HEK293 (cell line): Measurements from ENCODE around the gene BICC1.

ENCODE experiments used
- CTCF ChIA-PET: fragments of 350-600 bp; formaldehyde crosslinking; extraction: SDS; loops from one replicate; lab custom pipeline; 2021; ENCODE audit warnings: antibody characterized with exemption; lab: Yijun Ruan, JAX
- POLR2A ChIA-PET: fragments of 300-600 bp; formaldehyde crosslinking; extraction: SDS; loops from one replicate; lab custom pipeline; 2020; ENCODE audit warnings: antibody characterized with exemption, inconsistent platforms; lab: Yijun Ruan, JAX
- H3K27ac ChIP-seq: fragments of 200-500 bp; sonication (Bioruptor generic); 2 replicates; pipeline ENCODE4 v1.5.1; 2014; ENCODE audit warnings: low read depth, low read length, control low read depth, inconsistent platforms; ENCODE audit errors: extremely low read depth
- H3K36me3 ChIP-seq, 2 experiments: fragments of 200-500 bp in 1 of 2; sonication (Bioruptor generic) in 1 of 2; 1 replicate in 1 of 2; 2 replicates in 1 of 2; pipeline ENCODE4 v1.5.1; 2014 to 2017; ENCODE audit warnings: inconsistent platforms in 2 of 2, low read length in 2 of 2; ENCODE audit not compliant: control insufficient read depth in 2 of 2, insufficient read depth in 1 of 2
- H3K4me1 ChIP-seq: fragments of 200-500 bp; sonication (Bioruptor generic); 2 replicates; pipeline ENCODE4 v1.5.1; 2014; ENCODE audit warnings: mild to moderate bottlenecking, low read length, inconsistent platforms; ENCODE audit not compliant: control insufficient read depth, insufficient read depth
- H3K4me3 ChIP-seq: 2 replicates; pipeline ENCODE4 v1.5.1; 2011; ENCODE audit warnings: low read depth, mild to moderate bottlenecking, control low read depth, low read length, moderate library complexity
- H3K9me3 ChIP-seq: fragments of 200-500 bp; sonication (Bioruptor generic); 2 replicates; pipeline ENCODE4 v1.5.1; 2014; ENCODE audit warnings: low read depth, low read length, inconsistent platforms; ENCODE audit not compliant: control insufficient read depth, insufficient read depth
- GLI2 ChIP-seq: fragments of 450-650 bp; formaldehyde crosslinking; IDR thresholded peaks from 2 replicates; pipeline ENCODE4; 2017; ENCODE audit warnings: missing biosample characterization, missing genetic modification characterization, low read depth, borderline replicate concordance
- KLF10 ChIP-seq: fragments of 450-650 bp; IDR thresholded peaks from 2 replicates; pipeline ENCODE4 v1.5.1; 2018; ENCODE audit warnings: missing biosample characterization, mild to moderate bottlenecking, missing genetic modification characterization
- KLF9 ChIP-seq: fragments of 450-650 bp; formaldehyde crosslinking; IDR thresholded peaks from 2 replicates; pipeline ENCODE4 v1.5.1; 2016; ENCODE audit warnings: missing biosample characterization, missing genetic modification characterization, low read depth
- MEIS1 ChIP-seq: sonication (generic); formaldehyde crosslinking; IDR thresholded peaks from 2 replicates; pipeline ENCODE4 v1.8.1; 2022; ENCODE audit warnings: missing genetic modification reagents, mild to moderate bottlenecking, borderline replicate concordance
- REST ChIP-seq: fragments of 450-650 bp; formaldehyde crosslinking; IDR thresholded peaks from 2 replicates; pipeline ENCODE4 v1.5.1; 2016; ENCODE audit warnings: missing biosample characterization, missing genetic modification characterization
- SCRT1 ChIP-seq: fragments of 450-650 bp; formaldehyde crosslinking; IDR thresholded peaks from 2 replicates; pipeline ENCODE4 v1.5.1; 2016; ENCODE audit warnings: missing biosample characterization, missing genetic modification characterization, borderline replicate concordance
- YY2 ChIP-seq: fragments of 450-650 bp; formaldehyde crosslinking; IDR thresholded peaks from 2 replicates; pipeline ENCODE4 v1.5.1; 2016; ENCODE audit warnings: missing biosample characterization, missing genetic modification characterization
- ZBTB10 ChIP-seq: fragments of 450-650 bp; formaldehyde crosslinking; IDR thresholded peaks from 2 replicates; pipeline ENCODE4 v1.5.1; 2016; ENCODE audit warnings: missing biosample characterization, missing genetic modification characterization
- ZBTB7A ChIP-seq: fragments of 450-650 bp; formaldehyde crosslinking; IDR thresholded peaks from 2 replicates; pipeline ENCODE4 v1.5.1; 2016; ENCODE audit warnings: low read depth, missing biosample characterization, missing genetic modification characterization
- ZFHX2 ChIP-seq: fragments of 450-650 bp; formaldehyde crosslinking; conservative IDR thresholded peaks from 2 replicates; pipeline ENCODE4 v1.5.1; 2016; ENCODE audit warnings: missing biosample characterization, missing genetic modification characterization
- ZIC2 ChIP-seq: fragments of 450-650 bp; formaldehyde crosslinking; IDR thresholded peaks from 2 replicates; pipeline ENCODE4 v1.5.1; 2016; ENCODE audit warnings: missing biosample characterization, missing genetic modification characterization
- ZNF10 ChIP-seq: fragments of 450-650 bp; formaldehyde crosslinking; IDR thresholded peaks from 2 replicates; pipeline ENCODE4 v1.5.1; 2017; ENCODE audit warnings: missing biosample characterization, missing genetic modification characterization
- ZNF112 ChIP-seq: fragments of 450-650 bp; formaldehyde crosslinking; IDR thresholded peaks from 2 replicates; pipeline ENCODE4 v1.5.0; 2017; ENCODE audit warnings: missing biosample characterization, missing genetic modification characterization
- ZNF114 ChIP-seq: fragments of 450-650 bp; formaldehyde crosslinking; IDR thresholded peaks from 2 replicates; pipeline ENCODE4 v1.5.0; 2017; ENCODE audit warnings: missing biosample characterization, missing genetic modification characterization
- ZNF121 ChIP-seq: fragments of 450-650 bp; formaldehyde crosslinking; IDR thresholded peaks from 2 replicates; pipeline ENCODE4 v1.5.1; 2016; ENCODE audit warnings: missing biosample characterization, missing genetic modification characterization
- ZNF174 ChIP-seq: fragments of 450-650 bp; formaldehyde crosslinking; IDR thresholded peaks from 2 replicates; pipeline ENCODE4 v1.5.0; 2017; ENCODE audit warnings: missing biosample characterization, mild to moderate bottlenecking, missing genetic modification characterization
- ZNF19 ChIP-seq: fragments of 450-650 bp; formaldehyde crosslinking; IDR thresholded peaks from 2 replicates; pipeline ENCODE4; 2016; ENCODE audit warnings: missing biosample characterization, missing genetic modification characterization, low read depth
- ZNF280D ChIP-seq: fragments of 450-650 bp; formaldehyde crosslinking; IDR thresholded peaks from 2 replicates; pipeline ENCODE4 v1.5.1; 2016; ENCODE audit warnings: missing biosample characterization, missing genetic modification characterization
- ZNF423 ChIP-seq: fragments of 450-650 bp; formaldehyde crosslinking; IDR thresholded peaks from 2 replicates; pipeline ENCODE4 v1.5.1; 2016; ENCODE audit warnings: missing biosample characterization, missing genetic modification characterization
- ZNF561 ChIP-seq: fragments of 450-650 bp; IDR thresholded peaks from 2 replicates; pipeline ENCODE4 v1.5.1; 2018; ENCODE audit warnings: missing biosample characterization, missing genetic modification characterization, borderline replicate concordance
- ZNF837 ChIP-seq: fragments of 450-650 bp; formaldehyde crosslinking; IDR thresholded peaks from 2 replicates; pipeline ENCODE4 v1.5.1; 2016; ENCODE audit warnings: missing biosample characterization, missing genetic modification characterization
- TF ChIP-seq, protein P1 (sequence below): fragments of 450-650 bp; IDR thresholded peaks from 2 replicates; pipeline ENCODE4 v1.5.1; 2018; ENCODE audit warnings: missing biosample characterization, missing genetic modification characterization

Gene BICC1

DNA sequence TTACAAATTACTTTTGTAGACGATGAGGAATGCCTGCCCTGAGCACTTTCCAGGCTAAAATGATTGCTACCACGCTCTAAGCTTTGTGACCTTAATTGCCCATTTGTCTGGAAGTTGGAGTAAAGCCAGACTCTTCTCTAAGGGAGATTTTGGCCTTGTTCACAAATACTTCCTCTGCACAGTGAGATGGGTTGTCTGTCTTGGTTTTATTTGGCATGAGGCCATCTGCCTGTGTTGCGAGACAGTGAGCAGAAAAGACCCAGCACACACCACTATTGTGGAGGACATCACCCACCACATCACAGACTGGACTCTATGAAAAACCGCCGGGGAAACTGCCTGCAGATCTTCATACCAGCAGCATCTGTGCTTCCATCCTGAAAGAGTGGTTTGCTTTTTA, 138.4 kb downstream of the BICC1 start (continued):
- no peak for TF ChIP-seq ZNF114 (tag by site-specific recombination)

- POLR2A ChIA-PET, result no interaction called here
- H3K4me1 ChIP-seq, result peaks cover 15% of the 10 kb centered on the region
Observed at GRCh38 chr10:58651742-58652141, 139.1 kb downstream of the BICC1 start.

GRCh38 chr10:58653139-58653538, 140.5 kb downstream of the BICC1 start:
- Histone ChIP-seq H3K4me3 (no peak overlapping the region), H3K27ac (no peak overlapping the region), H3K4me1 (peaks cover 15% of the 10 kb centered on the region), H3K36me3 (no peaks in the 10 kb centered on the region), H3K9me3 (no peaks in the 10 kb centered on the region)
- TF ChIP-seq KLF9, result no peak
- TF ChIP-seq ZNF10 (tag by site-specific recombination), result no peak
- no peak for TF ChIP-seq ZNF121 (tag by site-specific recombination)
- TF ChIP-seq YY2 (tag by site-specific recombination), result no peak
- TF ChIP-seq ZFHX2 (tag by site-specific recombination), result no peak
- TF ChIP-seq ZNF423 (tag by site-specific recombination), result no peak
- no peak for TF ChIP-seq ZBTB7A (tag by site-specific recombination)
- TF ChIP-seq ZNF19 (tag by site-specific recombination), result no peak
- TF ChIP-seq ZNF561 (tag by site-specific recombination), result no peak
- no peak for TF ChIP-seq REST (tag by site-specific recombination)
- no peak for TF ChIP-seq GLI2 (tag by site-specific recombination)
- no peak for TF ChIP-seq ZNF174 (tag by site-specific recombination)
- no peak for TF ChIP-seq ZNF280D (tag by site-specific recombination)
- TF ChIP-seq ZNF837 (tag by site-specific recombination), result no peak
- no peak for TF ChIP-seq ZBTB10 (tag by site-specific recombination)
- no peak for TF ChIP-seq MEIS1 (CRISPR knock-in tag)
- TF ChIP-seq SCRT1 (tag by site-specific recombination), result no peak
- TF ChIP-seq, protein P1, sequence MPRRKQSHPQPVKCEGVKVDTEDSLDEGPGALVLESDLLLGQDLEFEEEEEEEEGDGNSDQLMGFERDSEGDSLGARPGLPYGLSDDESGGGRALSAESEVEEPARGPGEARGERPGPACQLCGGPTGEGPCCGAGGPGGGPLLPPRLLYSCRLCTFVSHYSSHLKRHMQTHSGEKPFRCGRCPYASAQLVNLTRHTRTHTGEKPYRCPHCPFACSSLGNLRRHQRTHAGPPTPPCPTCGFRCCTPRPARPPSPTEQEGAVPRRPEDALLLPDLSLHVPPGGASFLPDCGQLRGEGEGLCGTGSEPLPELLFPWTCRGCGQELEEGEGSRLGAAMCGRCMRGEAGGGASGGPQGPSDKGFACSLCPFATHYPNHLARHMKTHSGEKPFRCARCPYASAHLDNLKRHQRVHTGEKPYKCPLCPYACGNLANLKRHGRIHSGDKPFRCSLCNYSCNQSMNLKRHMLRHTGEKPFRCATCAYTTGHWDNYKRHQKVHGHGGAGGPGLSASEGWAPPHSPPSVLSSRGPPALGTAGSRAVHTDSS (tag by site-specific recombination), result no peak
- TF ChIP-seq KLF10, result no peak
- no peak for TF ChIP-seq ZNF112 (tag by site-specific recombination)
- ChIA-PET POLR2A (no interaction called here), CTCF (interaction anchor here (0.6 kb wide), 1 partner anchor 22 kb away, joined by 3 read pairs; no protein-coding TSS in a partner anchor)

More at GRCh38 chr10:58651742-58652141, 139.1 kb downstream of the BICC1 start:
- CTCF ChIA-PET, result interaction anchor here (0.7 to 1.0 kb wide), 3 partner anchors 11 to 258 kb away, joined by 3 to 5 read pairs (median 3); no protein-coding TSS in a partner anchor
- H3K27ac ChIP-seq, result no peak overlapping the region
- H3K9me3 ChIP-seq, result no peaks in the 10 kb centered on the region
- no peaks in the 10 kb centered on the region for H3K36me3 ChIP-seq
- H3K4me3 ChIP-seq, result no peak overlapping the region
- no peak for TF ChIP-seq ZIC2 (tag by site-specific recombination)
